Stimulated activated CD8-positive, alpha-beta memory T cell treated with anti-CD3 and anti-CD28 coated beads, Interleukin-12 subunit alpha, Interleukin-12 subunit beta, amount 100 ng/mL, for 4 hours (primary cell): ENCODE results near the gene AUH.
"Not testable (repeated sequence)": the region's sequence is repeated elsewhere in the genome, so short reads cannot be mapped to it uniquely, and the experiment has no call there.

ENCODE experiments used
- DNase-seq: peaks from one replicate; pipeline ENCODE4 v3.0.0-alpha.2; 2020; ENCODE audit warnings: low read depth

Gene AUH

GRCh38 chr9:91207729-91208418 lies 153.8 kb downstream of the AUH start:
- no peak for DNase-seq

- no peak for DNase-seq
Measured at GRCh38 chr9:91207397-91207728, 154.4 kb downstream of the AUH start.

- DNase-seq = no peak
Measured at GRCh38 chr9:91206806-91207205, 154.9 kb downstream of the AUH start.

DNA sequence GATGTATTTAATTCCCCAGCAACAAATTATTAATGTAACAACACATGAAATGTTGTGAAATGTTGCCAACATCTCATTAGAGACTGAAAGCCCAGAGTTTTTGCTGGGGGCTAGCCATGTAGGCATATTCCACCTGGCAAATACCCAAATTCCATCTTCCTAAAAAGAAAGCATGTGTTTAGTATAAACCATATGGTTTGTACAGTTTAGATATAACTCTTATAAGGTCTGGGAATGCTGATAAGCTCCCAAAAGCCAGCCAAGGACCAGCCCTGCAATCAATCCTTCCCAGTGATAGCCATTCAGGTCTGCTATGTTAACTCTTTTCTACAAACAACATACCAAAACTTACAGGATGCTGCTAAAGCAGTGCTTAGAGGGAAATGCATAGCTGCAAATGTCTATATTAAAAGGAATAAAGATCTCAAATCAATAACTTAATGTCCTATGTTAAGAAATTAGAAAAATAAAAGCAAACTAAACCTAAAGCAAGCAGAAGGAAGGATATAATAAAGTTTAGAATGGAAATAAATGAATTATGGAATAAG lies 158.9 kb downstream of the AUH start:
- no peak for DNase-seq

DNA sequence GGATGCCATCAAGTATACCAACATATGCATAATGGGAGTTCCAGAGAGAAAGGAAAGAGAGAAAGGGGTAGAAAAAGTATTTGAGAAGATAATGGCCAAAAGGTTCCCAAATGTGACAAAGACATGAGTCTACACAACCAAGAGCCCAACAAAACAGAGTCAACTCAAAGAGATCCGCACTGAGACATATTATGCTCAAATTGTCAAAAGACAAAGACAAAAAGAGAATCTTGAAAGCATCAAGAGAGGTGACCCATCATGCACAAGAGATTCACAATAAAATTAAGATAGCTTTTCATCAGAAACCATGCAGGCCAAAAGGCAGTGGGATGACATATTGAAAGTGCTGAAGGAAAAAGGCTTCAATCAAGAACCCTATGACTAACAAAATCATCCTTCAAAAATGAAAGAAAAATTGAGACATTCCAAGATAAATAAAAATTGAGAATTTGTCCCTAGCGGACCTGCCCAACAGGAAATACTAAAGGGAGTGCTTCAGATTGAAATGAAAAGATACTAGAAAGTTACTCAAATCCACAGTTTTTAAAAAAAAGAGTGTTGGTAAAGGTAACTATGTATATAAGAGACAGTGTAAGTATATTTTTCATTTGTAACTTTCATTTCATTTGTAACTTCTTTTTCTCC lies 160.9 kb downstream of the AUH start:
- no peak for DNase-seq

DNA sequence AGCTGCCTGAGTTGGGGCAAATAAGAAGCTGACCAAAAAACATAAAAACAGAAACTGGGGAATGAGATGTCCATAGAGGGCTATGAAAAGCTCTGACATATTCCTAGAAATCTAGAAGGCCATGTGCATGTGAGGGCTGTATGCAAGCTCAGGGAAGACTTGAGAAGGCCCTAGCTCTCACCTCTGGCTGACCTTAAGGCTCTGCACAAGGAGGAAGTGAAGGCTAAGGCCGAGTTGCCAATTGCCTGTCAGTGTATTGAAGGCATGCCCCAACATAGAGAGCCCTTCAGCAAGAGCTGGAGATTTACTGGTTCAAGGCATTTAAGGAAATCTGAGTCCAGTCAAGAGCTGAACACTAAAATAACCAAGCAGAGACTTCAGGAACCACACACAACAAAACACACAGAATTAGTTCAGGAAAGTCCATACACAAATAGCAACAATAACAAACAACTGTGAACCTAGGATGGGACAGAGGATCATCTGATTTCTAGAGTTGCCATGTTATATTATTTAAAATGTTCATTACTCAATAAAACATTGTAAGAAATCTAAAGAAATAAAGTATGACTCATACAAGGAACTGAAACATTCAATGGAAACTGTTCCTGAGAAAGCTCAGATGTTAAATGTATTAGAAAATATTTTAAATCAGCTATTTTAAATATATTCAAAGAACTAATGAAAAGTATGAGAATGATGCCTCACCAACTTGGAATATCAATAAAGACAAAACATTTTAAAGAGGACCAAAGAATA lies 161.8 kb downstream of the AUH start:
- DNase-seq = no peak

DNA sequence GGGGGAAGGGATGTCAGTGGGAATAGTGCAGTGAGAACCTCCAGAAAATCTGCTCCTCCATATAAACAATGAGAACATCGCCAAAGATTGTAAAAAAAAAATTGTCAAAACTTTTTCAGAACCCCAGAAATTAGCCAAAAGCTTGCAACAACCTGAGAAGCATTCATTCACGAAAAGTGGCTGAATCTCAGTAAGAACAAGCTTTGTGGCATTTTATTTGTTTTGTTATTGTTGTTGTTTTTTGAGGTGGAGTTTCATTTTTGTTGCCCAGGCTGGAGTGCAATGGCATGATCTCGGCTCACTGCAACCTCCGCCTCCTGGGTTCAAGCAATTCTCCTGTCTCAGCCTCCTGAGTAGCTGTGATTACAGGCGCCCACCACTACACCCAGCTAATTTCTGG lies 162.8 kb downstream of the AUH start:
- not testable (repeated sequence) for DNase-seq

- no peak for DNase-seq
Measured at GRCh38 chr9:91198405-91198804, 163.3 kb downstream of the AUH start.

GRCh38 chr9:91197232-91198181 lies 164.2 kb downstream of the AUH start:
- DNase-seq = no peak

- no peak for DNase-seq
Measured at GRCh38 chr9:91196103-91196950, 165.4 kb downstream of the AUH start.

- DNase-seq = no peak
Measured at GRCh38 chr9:91195372-91196012, 166.2 kb downstream of the AUH start.

DNA sequence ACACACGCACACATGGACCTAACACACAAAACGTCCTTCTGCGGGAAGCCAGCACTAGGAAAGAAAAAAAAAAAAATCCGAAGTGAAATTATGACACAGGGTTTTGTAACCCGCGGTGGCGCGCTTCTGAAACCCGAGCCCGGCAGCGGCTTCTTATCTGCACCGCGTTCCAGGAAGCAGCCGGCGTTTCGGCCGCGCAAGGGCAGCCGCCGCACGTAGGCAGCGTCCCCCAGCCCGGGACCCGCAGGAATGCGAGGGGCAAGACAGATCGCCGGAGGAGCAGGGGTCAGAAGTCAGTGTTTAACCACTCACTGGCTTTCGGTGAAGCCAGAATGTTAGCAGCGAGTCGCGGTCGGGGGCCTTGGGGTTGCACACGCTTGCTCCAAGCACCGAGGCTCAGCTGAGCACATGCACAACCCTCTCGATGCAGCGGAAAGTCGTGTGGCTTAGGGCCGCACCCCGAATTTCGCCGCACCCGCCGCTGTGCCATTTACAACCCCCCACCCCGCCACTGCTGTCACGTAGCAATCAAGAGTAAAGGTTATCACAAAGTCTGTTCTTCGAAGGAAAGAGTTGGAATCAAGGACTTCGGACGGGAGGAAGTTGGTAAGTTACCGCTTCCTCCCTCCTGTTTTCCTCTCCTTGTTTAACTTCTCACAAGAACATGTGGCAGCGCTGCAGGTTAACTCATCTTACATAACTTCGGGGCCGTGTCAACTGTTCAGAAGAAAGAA lies 167.9 kb downstream of the AUH start:
- DNase-seq = peak; percentile 48

- peak; percentile 54 for DNase-seq
Measured at GRCh38 chr9:91193087-91193657, 168.5 kb downstream of the AUH start.

- no peak for DNase-seq
Measured at GRCh38 chr9:91192381-91193086, 169.2 kb downstream of the AUH start.

- DNase-seq = no peak
Measured at GRCh38 chr9:91191411-91192380, 170.0 kb downstream of the AUH start.

GRCh38 chr9:91190062-91190461 lies 171.7 kb downstream of the AUH start:
- DNase-seq = no peak
